Prostate gland (tissue), 2 donors: ENCODE results near the gene ELOVL7. TPM values are rescaled to one million over a fixed set of nuclear protein-coding genes. Genes with fewer than 3 reads are reported as not detected.
A peak's percentile ranks its signal among the peaks of the same experiment; 100 is the strongest.

Source experiments
- DNase-seq: peaks from one replicate; pipeline ENCODE4 v3.0.0-alpha.2; 2019; ENCODE audit warnings: low spot score
- H3K27ac ChIP-seq, 2 donors: fragments of 200-600 bp; sonication (generic); 2 replicates each; pipeline ENCODE4 v1.5.1; 2017 to 2019
- H3K27me3 ChIP-seq: fragments of 200-600 bp; sonication (generic); replicated peaks from 2 replicates; pipeline ENCODE4 v1.5.1; 2019; ENCODE audit not compliant: insufficient read depth
- H3K36me3 ChIP-seq, 2 donors: fragments of 200-600 bp; sonication (generic); 1 replicate in 1 of 2; 2 replicates in 1 of 2; pipeline versions ENCODE4 v1.5.1 to v1.8.1; 2017 to 2019
- H3K4me1 ChIP-seq: fragments of 200-600 bp; sonication (generic); replicated peaks from 2 replicates; pipeline ENCODE4 v1.5.1; 2019
- H3K4me3 ChIP-seq, 2 donors: fragments of 200-600 bp; sonication (generic); 2 replicates each; pipeline ENCODE4 v1.5.1; 2017 to 2019
- H3K9me3 ChIP-seq: fragments of 200-600 bp; sonication (generic); 2 replicates; pipeline ENCODE4 v1.5.1; 2017
- POLR2A ChIP-seq: fragments of 450-650 bp; IDR thresholded peaks from one replicate; pipeline ENCODE4 v1.6.1; 2016; ENCODE audit warnings: antibody characterized with exemption, mild to moderate bottlenecking
- POLR2AphosphoS5 ChIP-seq: sonication (generic); formaldehyde crosslinking; IDR thresholded peaks from one replicate; pipeline ENCODE4 v1.6.1; 2017; ENCODE audit warnings: antibody characterized with exemption
- WGBS: methylation state at CpG from one replicate; pipeline ENCODE4 v1.1.5; 2018; 5-methylcytosine and 5-hydroxymethylcytosine counted together
- intact Hi-C: fragments of 100-400 bp; cut with DNase I; formaldehyde crosslinking; loops from one replicate; pipeline ENCODE4 v1.14.2; 2022
- total RNA-seq, 2 donors: library from RNA; depleted of rRNA; stranded (reverse); fragments of >200 nt; gene quantifications; one replicate each; pipeline ENCODE4 v1.1.0, GENCODE V29; 2016
- TF ChIP-seq, protein P1 (sequence below), 4 experiments: fragments of 200-600 bp in 2 of 4; fragments of 450-650 bp in 2 of 4; sonication (generic) in 2 of 4; IDR thresholded peaks; 1 replicate in 3 of 4; 2 replicates in 1 of 4; pipeline ENCODE4 v1.5.1; 2016 to 2019; ENCODE audit warnings: antibody characterized with exemption in 4 of 4, mild to moderate bottlenecking in 2 of 4, moderate library complexity in 2 of 4

The ELOVL7 gene
- total RNA-seq, 2 donors from 2014 or later = 15.7 to 23.8 TPM

DNA sequence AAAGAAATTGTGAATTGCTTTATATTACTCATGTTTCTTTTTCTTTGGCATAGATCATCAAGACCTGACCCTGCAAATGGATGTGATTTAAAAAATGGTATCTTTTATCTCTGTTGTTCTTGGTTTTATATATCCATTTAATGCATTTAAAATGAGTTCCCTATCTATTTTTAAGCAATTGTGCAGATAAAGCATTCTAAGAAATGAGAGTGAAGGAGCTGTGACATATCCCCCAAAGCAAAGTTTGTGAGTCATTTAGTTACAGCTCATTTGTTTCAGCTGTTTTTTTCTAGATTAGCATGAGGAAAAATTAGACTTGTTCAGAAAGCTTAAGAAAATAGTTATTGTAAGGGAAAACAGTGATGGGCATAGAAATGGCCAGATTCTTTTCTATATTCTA, 7.6 kb upstream of the ELOVL7 start:
- Histone ChIP-seq H3K4me3 (no peak overlapping the region), H3K4me1 (no peaks in the 10 kb centered on the region), H3K27me3 (no peaks in the 10 kb centered on the region), H3K9me3 (no peaks in the 10 kb centered on the region), H3K36me3 (no peaks in the 10 kb centered on the region), H3K27ac (no peak overlapping the region)
- DNase-seq = no peak
- intact Hi-C loops = no loop called here
- TF ChIP-seq POLR2AphosphoS5 = no peak
- no peak for TF ChIP-seq POLR2A
- TF ChIP-seq, protein P1, sequence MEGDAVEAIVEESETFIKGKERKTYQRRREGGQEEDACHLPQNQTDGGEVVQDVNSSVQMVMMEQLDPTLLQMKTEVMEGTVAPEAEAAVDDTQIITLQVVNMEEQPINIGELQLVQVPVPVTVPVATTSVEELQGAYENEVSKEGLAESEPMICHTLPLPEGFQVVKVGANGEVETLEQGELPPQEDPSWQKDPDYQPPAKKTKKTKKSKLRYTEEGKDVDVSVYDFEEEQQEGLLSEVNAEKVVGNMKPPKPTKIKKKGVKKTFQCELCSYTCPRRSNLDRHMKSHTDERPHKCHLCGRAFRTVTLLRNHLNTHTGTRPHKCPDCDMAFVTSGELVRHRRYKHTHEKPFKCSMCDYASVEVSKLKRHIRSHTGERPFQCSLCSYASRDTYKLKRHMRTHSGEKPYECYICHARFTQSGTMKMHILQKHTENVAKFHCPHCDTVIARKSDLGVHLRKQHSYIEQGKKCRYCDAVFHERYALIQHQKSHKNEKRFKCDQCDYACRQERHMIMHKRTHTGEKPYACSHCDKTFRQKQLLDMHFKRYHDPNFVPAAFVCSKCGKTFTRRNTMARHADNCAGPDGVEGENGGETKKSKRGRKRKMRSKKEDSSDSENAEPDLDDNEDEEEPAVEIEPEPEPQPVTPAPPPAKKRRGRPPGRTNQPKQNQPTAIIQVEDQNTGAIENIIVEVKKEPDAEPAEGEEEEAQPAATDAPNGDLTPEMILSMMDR (IDR thresholded peaks at IDR 0.05) = no peak

DNA sequence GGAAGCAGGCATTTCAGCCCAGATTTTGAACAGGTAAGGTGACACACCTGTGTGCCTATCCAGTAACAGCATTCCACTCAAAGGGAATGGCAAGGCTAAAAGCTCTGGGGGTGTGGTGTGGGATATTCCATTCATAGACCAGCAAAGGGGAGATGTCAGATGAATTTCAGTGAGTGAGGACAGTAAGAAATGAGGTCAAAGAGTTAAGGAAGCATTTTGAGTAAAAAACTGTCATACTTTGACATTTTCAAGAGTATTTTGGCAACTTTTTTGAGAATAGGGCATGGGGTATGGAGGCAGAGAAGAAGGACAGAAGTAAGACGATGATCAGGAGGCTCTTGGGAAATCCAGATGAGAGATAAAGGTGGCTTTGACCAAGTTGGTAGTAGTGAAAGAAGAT, 2.2 kb upstream of the ELOVL7 start:
- H3K4me3 ChIP-seq = no peak overlapping the region
- DNase-seq = no peak
- WGBS = 89% methylated on average over 1 of the region's 1 CpG
- no peaks in the 10 kb centered on the region for H3K9me3 ChIP-seq
- no peak overlapping the region for H3K27ac ChIP-seq
- intact Hi-C loops = no loop called here
- no peaks in the 10 kb centered on the region for H3K27me3 ChIP-seq
- H3K36me3 ChIP-seq = no peaks in the 10 kb centered on the region
- TF ChIP-seq POLR2AphosphoS5 (no peak), POLR2A (no peak)
- TF ChIP-seq, protein P1 (IDR thresholded peaks at IDR 0.05) = no peak
- H3K4me1 ChIP-seq = no peaks in the 10 kb centered on the region

DNA sequence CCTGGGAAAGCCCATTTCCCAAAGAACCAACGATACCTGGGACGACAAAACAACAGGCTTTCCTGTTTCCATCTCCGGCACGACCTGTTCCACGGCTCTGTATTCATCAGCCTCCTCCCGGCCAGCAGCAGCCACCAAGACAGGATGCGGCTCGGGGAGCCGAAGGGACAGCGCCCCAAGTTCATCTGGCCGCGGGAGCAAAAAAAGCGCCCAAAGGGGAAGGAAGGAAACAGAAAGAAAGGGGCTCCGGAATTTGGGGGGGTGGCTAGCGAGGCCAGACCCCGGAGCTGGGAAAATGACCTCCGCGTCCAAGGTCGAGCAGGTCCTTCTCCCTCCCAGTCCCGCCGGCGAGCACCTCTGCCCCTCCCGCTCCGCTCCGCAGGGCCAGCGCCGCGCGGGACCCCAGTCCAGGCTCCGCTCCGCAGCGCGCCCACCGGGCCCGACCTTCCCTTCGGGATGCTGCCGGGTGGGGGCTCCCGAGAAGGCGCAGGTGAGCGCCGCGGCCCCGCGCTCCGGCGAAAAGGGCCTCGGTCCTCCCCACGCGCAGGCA, 608 bp downstream of the ELOVL7 start:
- H3K4me3 ChIP-seq = peak overlapping the region; percentile 77 to 89
- DNase-seq = peak; percentile 51
- WGBS = under 1% methylated on average over 19 of the region's 49 CpGs
- no peaks in the 10 kb centered on the region for H3K4me1 ChIP-seq
- H3K27me3 ChIP-seq = no peaks in the 10 kb centered on the region
- H3K36me3 ChIP-seq = no peaks in the 10 kb centered on the region
- intact Hi-C loops = no loop called here
- H3K9me3 ChIP-seq = no peaks in the 10 kb centered on the region
- peak overlapping the region; percentile 82 to 86 for H3K27ac ChIP-seq
- TF ChIP-seq POLR2A (no peak), POLR2AphosphoS5 (no peak)
- TF ChIP-seq, protein P1 (IDR thresholded peaks at IDR 0.05) = no peak

DNA sequence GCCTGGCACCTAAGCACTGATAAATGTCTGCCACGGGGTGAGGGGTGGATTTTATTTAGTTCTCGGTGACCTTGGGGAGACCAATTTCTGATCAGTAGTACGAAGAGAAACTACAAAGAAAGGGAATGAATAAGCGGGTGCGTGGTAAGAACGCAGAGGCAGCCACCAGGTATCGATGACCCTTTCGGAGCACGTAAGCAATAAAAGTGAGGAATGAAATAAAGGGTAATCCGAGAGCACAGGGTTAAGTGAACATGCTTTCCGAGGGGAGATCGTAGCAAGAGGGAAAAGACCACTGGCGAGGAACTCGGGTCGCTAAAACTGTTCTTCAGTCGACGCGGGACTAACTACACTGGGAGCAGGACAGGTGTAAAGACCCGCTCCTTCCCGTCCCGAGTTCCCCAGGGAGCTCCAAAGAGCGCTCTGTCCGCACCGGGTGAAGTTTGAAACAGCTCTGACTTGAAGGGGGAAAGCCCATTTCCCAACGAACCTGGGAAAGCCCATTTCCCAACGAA, 1.1 kb downstream of the ELOVL7 start:
- Histone ChIP-seq H3K27me3 (no peaks in the 10 kb centered on the region), H3K36me3 (no peaks in the 10 kb centered on the region), H3K27ac (peak overlapping the region; percentile 82 to 86), H3K4me3 (peak overlapping the region; percentile 77 to 89), H3K9me3 (no peaks in the 10 kb centered on the region), H3K4me1 (peaks cover 2% of the 10 kb centered on the region)
- intact Hi-C loops = no loop called here
- DNase-seq = no peak
- WGBS = 10% methylated on average over 26 of the region's 26 CpGs
- no peak for TF ChIP-seq POLR2A
- TF ChIP-seq, protein P1 (IDR thresholded peaks at IDR 0.05) = no peak
- no peak for TF ChIP-seq POLR2AphosphoS5

DNA sequence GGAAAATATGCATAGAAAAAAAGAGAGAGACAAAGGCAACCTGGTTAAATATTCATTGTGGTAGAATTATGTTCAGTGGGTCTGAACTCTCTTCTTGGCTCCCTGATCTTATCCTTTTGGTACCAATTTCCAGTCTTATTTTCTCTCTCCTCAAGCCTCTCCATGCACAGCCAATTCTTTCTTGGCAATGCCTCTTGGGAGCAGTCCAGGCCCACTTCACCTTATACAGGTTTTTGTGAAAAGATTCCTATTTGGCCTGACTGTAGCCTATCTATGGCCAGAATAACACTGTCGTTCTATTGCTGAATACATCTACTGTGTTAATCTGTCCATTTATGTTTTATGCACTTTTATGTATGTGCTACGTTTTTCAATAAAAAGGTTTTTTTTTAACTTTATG, 2.7 kb downstream of the ELOVL7 start:
- no peaks in the 10 kb centered on the region for H3K36me3 ChIP-seq
- intact Hi-C loops = no loop called here
- H3K4me3 ChIP-seq = no peak overlapping the region
- no peaks in the 10 kb centered on the region for H3K27me3 ChIP-seq
- no peak overlapping the region for H3K27ac ChIP-seq
- TF ChIP-seq, protein P1 (IDR thresholded peaks at IDR 0.05) = no peak
- no peak for TF ChIP-seq POLR2AphosphoS5
- no peak for TF ChIP-seq POLR2A
- H3K4me1 ChIP-seq = peaks cover 4% of the 10 kb centered on the region
- 32% methylated on average over 2 of the region's 2 CpGs for WGBS
- no peak for DNase-seq
- no peaks in the 10 kb centered on the region for H3K9me3 ChIP-seq
